Peyer's patch (tissue), 4 donors: Measurements from ENCODE around the gene TAF1.

Experiments used
- POLR2A ChIP-seq, 2 donors: fragments of 450-650 bp; IDR thresholded peaks; one replicate each; pipeline ENCODE4 v1.5.1; 2017; ENCODE audit warnings: antibody characterized with exemption in 2 of 2, mild to moderate bottlenecking in 2 of 2, moderate library complexity in 2 of 2
- TF ChIP-seq, protein P1 (sequence below), 6 experiments: fragments of 450-650 bp in 4 of 6; fragments of 200-600 bp in 2 of 6; sonication (generic) in 1 of 6; IDR thresholded peaks; one replicate each; pipeline ENCODE4 v1.5.1; 2017 to 2019; ENCODE audit warnings: antibody characterized with exemption in 6 of 6, mild to moderate bottlenecking in 3 of 6, moderate library complexity in 1 of 6

DNA sequence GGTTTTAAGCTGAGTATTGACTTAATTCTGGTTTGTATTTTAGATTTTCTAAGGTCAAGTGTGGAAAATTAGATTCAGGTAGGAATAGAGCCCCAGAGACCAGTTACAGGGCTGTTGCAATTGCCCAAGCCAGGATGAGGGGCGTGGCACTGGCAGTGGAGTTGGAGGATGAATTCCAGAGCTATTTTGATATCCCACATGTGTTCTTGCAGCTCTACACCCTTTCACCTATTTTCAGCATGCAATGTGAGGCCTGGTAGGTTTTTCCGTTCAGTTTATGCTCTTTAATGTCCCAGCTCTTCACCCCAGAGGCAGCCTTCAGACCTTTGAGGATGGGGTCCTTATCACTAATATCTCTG, 148.9 kb downstream of the TAF1 start:
- TF ChIP-seq, protein P1, sequence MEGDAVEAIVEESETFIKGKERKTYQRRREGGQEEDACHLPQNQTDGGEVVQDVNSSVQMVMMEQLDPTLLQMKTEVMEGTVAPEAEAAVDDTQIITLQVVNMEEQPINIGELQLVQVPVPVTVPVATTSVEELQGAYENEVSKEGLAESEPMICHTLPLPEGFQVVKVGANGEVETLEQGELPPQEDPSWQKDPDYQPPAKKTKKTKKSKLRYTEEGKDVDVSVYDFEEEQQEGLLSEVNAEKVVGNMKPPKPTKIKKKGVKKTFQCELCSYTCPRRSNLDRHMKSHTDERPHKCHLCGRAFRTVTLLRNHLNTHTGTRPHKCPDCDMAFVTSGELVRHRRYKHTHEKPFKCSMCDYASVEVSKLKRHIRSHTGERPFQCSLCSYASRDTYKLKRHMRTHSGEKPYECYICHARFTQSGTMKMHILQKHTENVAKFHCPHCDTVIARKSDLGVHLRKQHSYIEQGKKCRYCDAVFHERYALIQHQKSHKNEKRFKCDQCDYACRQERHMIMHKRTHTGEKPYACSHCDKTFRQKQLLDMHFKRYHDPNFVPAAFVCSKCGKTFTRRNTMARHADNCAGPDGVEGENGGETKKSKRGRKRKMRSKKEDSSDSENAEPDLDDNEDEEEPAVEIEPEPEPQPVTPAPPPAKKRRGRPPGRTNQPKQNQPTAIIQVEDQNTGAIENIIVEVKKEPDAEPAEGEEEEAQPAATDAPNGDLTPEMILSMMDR (IDR thresholded peaks at IDR 0.05) = no peak
- TF ChIP-seq POLR2A (IDR thresholded peaks at IDR 0.05) = no peak
